Activated naive CD8-positive, alpha-beta T cell treated with anti-CD3 and anti-CD28 coated beads, Interleukin-2, amount 50 U/mL, for 24 hours (primary cell): ENCODE measurements around the gene NRXN3.

ENCODE experiments used
- ATAC-seq: fragments of 150-1000 bp; cut with Tn5 transposase; one replicate; pipeline ENCODE4 v1.10.0; 2021
- DNase-seq: peaks from one replicate; pipeline ENCODE4 v3.0.0; 2021
- H3K27ac Mint-ChIP-seq: one replicate; pipeline ENCODE4 v1.8.0; 2021; ENCODE audit warnings: mild to moderate bottlenecking, mixed read lengths
- H3K27me3 Mint-ChIP-seq: one replicate; pipeline ENCODE4 v1.8.0; 2021; ENCODE audit warnings: mixed read lengths
- H3K36me3 Mint-ChIP-seq: one replicate; pipeline ENCODE4 v1.8.0; 2021; ENCODE audit warnings: low read depth, mixed read lengths
- H3K4me1 Mint-ChIP-seq: one replicate; pipeline ENCODE4 v1.8.0; 2021; ENCODE audit warnings: mixed read lengths
- H3K4me3 Mint-ChIP-seq: one replicate; pipeline ENCODE4 v1.8.0; 2021; ENCODE audit warnings: mild to moderate bottlenecking, moderate library complexity, mixed read lengths
- H3K9me3 Mint-ChIP-seq: one replicate; pipeline ENCODE4 v1.8.0; 2021; ENCODE audit warnings: mixed read lengths

The NRXN3 gene

GRCh38 chr14:79656056-79656455 lies 1485.9 kb downstream of the NRXN3 start:
- no peaks in the 10 kb centered on the region for H3K27me3 Mint-ChIP-seq
- ATAC-seq (no peak), DNase-seq (no peak)
- H3K4me1 Mint-ChIP-seq = no peaks in the 10 kb centered on the region
- H3K27ac Mint-ChIP-seq = no peak overlapping the region
- H3K9me3 Mint-ChIP-seq = peaks cover 2% of the 10 kb centered on the region
- H3K36me3 Mint-ChIP-seq = no peaks in the 10 kb centered on the region
- H3K4me3 Mint-ChIP-seq = no peak overlapping the region

- H3K36me3 Mint-ChIP-seq = no peaks in the 10 kb centered on the region
- no peak for DNase-seq
- H3K4me1 Mint-ChIP-seq = no peaks in the 10 kb centered on the region
- H3K4me3 Mint-ChIP-seq = no peak overlapping the region
- H3K9me3 Mint-ChIP-seq = peaks cover 2% of the 10 kb centered on the region
- no peak for ATAC-seq
- H3K27ac Mint-ChIP-seq = no peak overlapping the region
- no peaks in the 10 kb centered on the region for H3K27me3 Mint-ChIP-seq
Measured at GRCh38 chr14:79656496-79656895, 1486.3 kb downstream of the NRXN3 start.

DNA sequence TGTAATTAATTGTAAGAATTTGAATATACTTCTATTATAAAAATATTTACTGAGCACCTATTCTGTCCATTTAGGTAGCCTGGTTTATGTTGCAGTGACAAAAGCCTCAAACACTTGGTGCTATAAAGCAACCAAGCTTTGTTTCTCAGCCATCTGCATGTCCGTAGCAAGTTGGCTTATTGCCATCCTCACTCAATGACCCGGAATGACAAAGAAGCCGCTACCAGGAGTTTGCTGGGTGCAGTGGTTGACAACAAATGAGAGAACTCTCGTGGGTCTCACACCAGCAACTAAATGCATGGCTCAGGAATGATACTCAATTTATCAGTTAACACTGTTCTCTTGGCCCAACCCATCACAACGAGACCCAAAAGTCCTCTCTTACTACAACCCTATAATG lies 1488.0 kb downstream of the NRXN3 start:
- H3K36me3 Mint-ChIP-seq = no peaks in the 10 kb centered on the region
- DNase-seq (no peak), ATAC-seq (no peak)
- H3K4me1 Mint-ChIP-seq = no peaks in the 10 kb centered on the region
- peaks cover 2% of the 10 kb centered on the region for H3K9me3 Mint-ChIP-seq
- peaks cover 2% of the 10 kb centered on the region for H3K27me3 Mint-ChIP-seq
- H3K4me3 Mint-ChIP-seq = no peak overlapping the region
- no peak overlapping the region for H3K27ac Mint-ChIP-seq

- ATAC-seq (no peak), DNase-seq (no peak)
- Mint-ChIP-seq H3K4me1 (no peaks in the 10 kb centered on the region), H3K36me3 (no peaks in the 10 kb centered on the region), H3K9me3 (peaks cover 5% of the 10 kb centered on the region), H3K4me3 (no peak overlapping the region), H3K27me3 (peaks cover 2% of the 10 kb centered on the region), H3K27ac (no peak overlapping the region)
Measured at GRCh38 chr14:79658769-79659168, 1488.6 kb downstream of the NRXN3 start.

DNA sequence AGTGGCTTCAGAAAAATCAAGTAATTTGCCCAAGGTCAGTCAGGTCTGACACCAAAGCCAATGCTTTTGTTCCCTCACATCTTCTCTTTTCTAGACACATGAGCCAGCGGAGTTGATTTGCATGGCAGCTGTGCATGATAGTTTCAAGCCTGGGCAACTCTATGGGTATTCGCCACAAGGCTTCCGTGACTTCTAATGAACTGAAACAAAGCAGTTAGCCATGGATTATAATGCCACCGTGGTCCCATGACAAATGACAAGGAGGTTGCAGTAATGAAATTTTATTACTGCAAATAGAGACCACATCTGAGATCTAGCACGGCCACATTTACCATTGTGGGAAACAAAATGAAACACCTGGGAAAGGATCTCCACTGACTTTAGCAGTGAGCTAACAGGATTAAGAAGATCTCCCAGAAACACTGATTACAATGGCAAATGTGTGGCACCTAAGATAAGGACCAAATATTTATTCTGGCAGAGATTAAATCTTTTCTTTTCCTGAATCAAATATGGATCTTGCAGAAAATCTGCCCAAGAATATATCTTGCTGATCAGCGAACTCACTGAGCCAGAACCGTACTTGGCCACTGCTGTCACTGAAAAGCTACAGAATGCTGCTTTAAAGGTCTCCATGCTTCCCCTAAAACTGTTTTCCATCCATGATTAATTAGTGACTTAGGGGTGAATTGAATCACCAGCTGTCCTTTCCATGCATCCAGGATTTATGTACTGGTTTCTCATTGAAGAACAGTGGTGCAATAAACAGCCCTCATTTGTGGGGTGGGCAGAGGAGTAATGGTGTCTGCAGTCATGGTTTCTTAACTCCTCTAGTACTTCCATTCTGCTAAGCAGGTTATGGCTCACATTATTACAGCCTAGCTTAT lies 1490.1 kb downstream of the NRXN3 start:
- ATAC-seq = no peak
- H3K36me3 Mint-ChIP-seq = no peaks in the 10 kb centered on the region
- no peak overlapping the region for H3K27ac Mint-ChIP-seq
- no peaks in the 10 kb centered on the region for H3K4me1 Mint-ChIP-seq
- no peak overlapping the region for H3K4me3 Mint-ChIP-seq
- peaks cover 2% of the 10 kb centered on the region for H3K27me3 Mint-ChIP-seq
- H3K9me3 Mint-ChIP-seq = peaks cover 7% of the 10 kb centered on the region
- no peak for DNase-seq

GRCh38 chr14:79661752-79662151 lies 1491.6 kb downstream of the NRXN3 start:
- peaks cover 7% of the 10 kb centered on the region for H3K9me3 Mint-ChIP-seq
- DNase-seq (no peak), ATAC-seq (no peak)

GRCh38 chr14:79663453-79663852 lies 1493.3 kb downstream of the NRXN3 start:
- H3K4me3 Mint-ChIP-seq = no peak overlapping the region

More at GRCh38 chr14:79661752-79662151, 1491.6 kb downstream of the NRXN3 start:
- Mint-ChIP-seq H3K27me3 (peaks cover 2% of the 10 kb centered on the region), H3K4me3 (no peak overlapping the region), H3K4me1 (no peaks in the 10 kb centered on the region), H3K27ac (no peak overlapping the region), H3K36me3 (no peaks in the 10 kb centered on the region)

DNA sequence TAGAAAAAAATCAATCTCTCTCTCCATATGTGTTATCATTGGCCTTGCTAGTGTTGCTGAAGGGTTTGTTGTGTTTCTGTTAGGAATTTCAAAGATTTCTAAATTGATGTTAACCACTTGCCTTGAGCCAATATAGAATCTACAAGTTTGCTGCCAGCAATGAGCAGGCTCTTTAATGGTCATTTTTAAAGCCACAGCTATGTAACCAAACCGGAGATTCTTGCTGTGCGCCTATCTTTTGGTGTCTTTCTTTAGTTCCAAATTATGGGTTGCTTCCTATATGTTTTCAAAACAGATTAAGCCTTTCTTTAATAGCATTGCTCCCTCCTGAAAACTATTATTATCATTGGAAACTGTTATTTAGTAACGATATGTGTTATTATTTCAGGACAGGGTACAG lies 1495.4 kb downstream of the NRXN3 start:
- Mint-ChIP-seq H3K9me3 (peaks cover 7% of the 10 kb centered on the region), H3K4me1 (no peaks in the 10 kb centered on the region), H3K27me3 (peaks cover 2% of the 10 kb centered on the region), H3K4me3 (no peak overlapping the region), H3K36me3 (no peaks in the 10 kb centered on the region), H3K27ac (no peak overlapping the region)
- no peak for ATAC-seq
- DNase-seq = no peak

More at GRCh38 chr14:79663453-79663852, 1493.3 kb downstream of the NRXN3 start:
- H3K36me3 Mint-ChIP-seq = no peaks in the 10 kb centered on the region
- DNase-seq (no peak), ATAC-seq (no peak)
- H3K9me3 Mint-ChIP-seq = peaks cover 7% of the 10 kb centered on the region
- H3K27me3 Mint-ChIP-seq = peaks cover 2% of the 10 kb centered on the region
- H3K27ac Mint-ChIP-seq = no peak overlapping the region
- H3K4me1 Mint-ChIP-seq = no peaks in the 10 kb centered on the region

DNA sequence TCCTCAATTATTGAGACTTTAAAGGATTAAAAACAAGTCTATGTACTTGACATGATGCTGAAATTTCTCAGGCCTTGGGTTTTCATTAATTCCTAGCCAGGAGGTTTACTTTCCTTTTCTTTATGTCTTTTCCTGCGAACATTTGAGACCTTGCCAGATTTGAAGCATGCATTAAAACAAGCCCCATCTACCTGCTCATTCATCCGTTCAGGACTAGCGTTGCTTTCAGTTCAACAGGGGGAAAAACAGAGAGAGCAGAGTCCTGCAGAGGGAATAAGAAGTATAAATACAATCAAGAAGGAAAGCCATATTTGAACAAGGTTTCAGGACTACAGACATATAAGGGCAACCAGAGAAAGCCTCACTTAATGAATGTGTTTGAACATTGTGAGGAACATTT lies 1498.8 kb downstream of the NRXN3 start:
- no peaks in the 10 kb centered on the region for H3K36me3 Mint-ChIP-seq
- no peaks in the 10 kb centered on the region for H3K4me1 Mint-ChIP-seq
- no peak overlapping the region for H3K27ac Mint-ChIP-seq
- ATAC-seq (no peak), DNase-seq (no peak)
- peaks cover 2% of the 10 kb centered on the region for H3K9me3 Mint-ChIP-seq
- H3K27me3 Mint-ChIP-seq = no peaks in the 10 kb centered on the region
- H3K4me3 Mint-ChIP-seq = no peak overlapping the region

- H3K27me3 Mint-ChIP-seq = no peaks in the 10 kb centered on the region
- ATAC-seq (no peak), DNase-seq (no peak)
- H3K4me1 Mint-ChIP-seq = no peaks in the 10 kb centered on the region
- H3K27ac Mint-ChIP-seq = no peak overlapping the region
- H3K9me3 Mint-ChIP-seq = no peaks in the 10 kb centered on the region
- no peak overlapping the region for H3K4me3 Mint-ChIP-seq
- H3K36me3 Mint-ChIP-seq = no peaks in the 10 kb centered on the region
Measured at GRCh38 chr14:79670811-79671210, 1500.6 kb downstream of the NRXN3 start.

- Mint-ChIP-seq H3K9me3 (no peaks in the 10 kb centered on the region), H3K27me3 (no peaks in the 10 kb centered on the region), H3K36me3 (no peaks in the 10 kb centered on the region), H3K4me1 (no peaks in the 10 kb centered on the region), H3K4me3 (no peak overlapping the region), H3K27ac (no peak overlapping the region)
- DNase-seq = no peak
- no peak for ATAC-seq
Measured at GRCh38 chr14:79680087-79680486, 1509.9 kb downstream of the NRXN3 start.

DNA sequence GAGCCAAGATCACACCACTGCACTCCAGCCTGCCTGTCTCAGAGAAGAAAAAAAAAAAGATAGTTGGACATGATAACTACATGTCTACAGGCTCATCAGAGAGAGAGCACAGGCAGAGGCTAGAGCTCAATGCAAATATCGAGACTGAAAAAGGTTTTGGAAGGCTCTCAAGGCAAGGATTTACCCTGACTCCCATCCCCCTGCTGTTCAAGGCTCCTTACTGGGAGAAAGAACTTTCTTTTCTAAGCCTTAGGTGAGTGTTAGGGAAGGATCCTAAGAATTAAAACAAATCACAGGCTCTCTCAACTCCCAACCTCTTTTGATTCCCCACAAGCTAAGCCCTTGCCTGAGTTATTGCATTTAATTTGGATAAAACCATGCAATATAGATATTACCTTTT lies 1516.0 kb downstream of the NRXN3 start:
- H3K9me3 Mint-ChIP-seq = no peaks in the 10 kb centered on the region
- ATAC-seq = no peak

DNA sequence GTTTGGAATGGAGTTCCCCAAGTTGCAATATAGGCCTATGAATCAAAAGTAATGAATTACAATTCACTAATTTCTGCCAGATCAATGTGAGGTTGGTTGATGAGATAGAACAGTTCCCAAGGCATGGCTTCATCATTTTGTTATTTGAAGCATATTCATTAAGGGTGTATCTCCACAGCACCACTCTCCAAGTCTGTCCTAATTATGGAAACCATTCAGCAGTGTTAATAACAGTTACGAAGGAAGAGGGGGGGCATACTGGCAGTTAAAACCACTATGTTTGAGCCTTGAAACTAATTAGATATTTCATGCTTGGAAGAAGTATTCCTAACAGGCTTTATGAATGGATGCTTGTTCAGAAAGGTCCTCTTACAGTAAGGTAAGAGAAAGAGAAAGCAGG lies 1520.8 kb downstream of the NRXN3 start:
- Mint-ChIP-seq H3K27ac (no peak overlapping the region), H3K27me3 (no peaks in the 10 kb centered on the region), H3K4me1 (no peaks in the 10 kb centered on the region), H3K36me3 (no peaks in the 10 kb centered on the region), H3K9me3 (no peaks in the 10 kb centered on the region), H3K4me3 (no peak overlapping the region)
- DNase-seq (no peak), ATAC-seq (no peak)

More for the DNA sequence above, 1516.0 kb downstream of the NRXN3 start:
- no peak for DNase-seq
- Mint-ChIP-seq H3K27me3 (no peaks in the 10 kb centered on the region), H3K27ac (no peak overlapping the region), H3K4me1 (no peaks in the 10 kb centered on the region), H3K36me3 (no peaks in the 10 kb centered on the region), H3K4me3 (no peak overlapping the region)

- DNase-seq (no peak), ATAC-seq (no peak)
- Mint-ChIP-seq H3K4me3 (no peak overlapping the region), H3K4me1 (no peaks in the 10 kb centered on the region), H3K36me3 (no peaks in the 10 kb centered on the region), H3K9me3 (no peaks in the 10 kb centered on the region), H3K27me3 (no peaks in the 10 kb centered on the region), H3K27ac (no peak overlapping the region)
Measured at GRCh38 chr14:79693935-79694334, 1523.8 kb downstream of the NRXN3 start.

- H3K36me3 Mint-ChIP-seq = no peaks in the 10 kb centered on the region
- H3K27ac Mint-ChIP-seq = no peak overlapping the region
- no peaks in the 10 kb centered on the region for H3K27me3 Mint-ChIP-seq
- H3K4me1 Mint-ChIP-seq = no peaks in the 10 kb centered on the region
- no peaks in the 10 kb centered on the region for H3K9me3 Mint-ChIP-seq
- H3K4me3 Mint-ChIP-seq = no peak overlapping the region
- DNase-seq (no peak), ATAC-seq (no peak)
Measured at GRCh38 chr14:79695307-79695706, 1525.1 kb downstream of the NRXN3 start.
